Activated CD4-positive, alpha-beta T cell treated with anti-CD3 and anti-CD28 coated beads, Interleukin-2, amount 50 U/mL, for 4 hours (primary cell): ENCODE results near the gene IL1RAP.

Experiments used
- DNase-seq, 2 experiments: peaks; one replicate each; pipeline ENCODE4 v3.0.0-alpha.2; 2020

The IL1RAP gene

GRCh38 chr3:190581041-190581541 is 67.2 kb downstream of the IL1RAP start:
- no peak for DNase-seq

- DNase-seq = no peak
These were observed 68.8 kb downstream of the IL1RAP start for GRCh38 chr3:190582667-190583066.

- peak; percentile 31 to 53 for DNase-seq
These were observed 72.1 kb downstream of the IL1RAP start for GRCh38 chr3:190585805-190586630.

GRCh38 chr3:190586631-190587011 is 72.7 kb downstream of the IL1RAP start:
- peak; percentile 28 to 47 for DNase-seq

- no peak for DNase-seq
These were observed 74.7 kb downstream of the IL1RAP start for GRCh38 chr3:190588570-190588969.

- no peak for DNase-seq
These were observed 75.4 kb downstream of the IL1RAP start for GRCh38 chr3:190589326-190589725.

GRCh38 chr3:190591080-190591479 is 77.2 kb downstream of the IL1RAP start:
- no peak for DNase-seq

GRCh38 chr3:190593075-190593474 is 79.2 kb downstream of the IL1RAP start:
- DNase-seq = no peak

GRCh38 chr3:190594171-190594570 is 80.3 kb downstream of the IL1RAP start:
- DNase-seq = no peak

GRCh38 chr3:190595179-190595795 is 81.4 kb downstream of the IL1RAP start:
- DNase-seq = no peak

- no peak for DNase-seq
These were observed 81.9 kb downstream of the IL1RAP start for GRCh38 chr3:190595807-190596206.

GRCh38 chr3:190596349-190597285 is 82.7 kb downstream of the IL1RAP start:
- DNase-seq = no peak

- no peak for DNase-seq
These were observed 83.4 kb downstream of the IL1RAP start for GRCh38 chr3:190597291-190597690.

GRCh38 chr3:190601622-190602021 is 87.7 kb downstream of the IL1RAP start:
- no peak for DNase-seq

GRCh38 chr3:190605385-190605784 is 91.5 kb downstream of the IL1RAP start:
- no peak for DNase-seq

- no peak for DNase-seq
These were observed 92.7 kb downstream of the IL1RAP start for GRCh38 chr3:190606596-190606995.

- no peak for DNase-seq
These were observed 93.1 kb downstream of the IL1RAP start for GRCh38 chr3:190607021-190607420.

- DNase-seq = no peak
These were observed 95.1 kb downstream of the IL1RAP start for GRCh38 chr3:190608850-190609589.

GRCh38 chr3:190614226-190615059 is 100.6 kb downstream of the IL1RAP start:
- DNase-seq = no peak

GRCh38 chr3:190615060-190615384 is 101.1 kb downstream of the IL1RAP start:
- DNase-seq = no peak

- DNase-seq = no peak
These were observed 101.7 kb downstream of the IL1RAP start for GRCh38 chr3:190615607-190616006.

- no peak for DNase-seq
These were observed 102.8 kb downstream of the IL1RAP start for GRCh38 chr3:190616637-190617036.
